Stimulated activated CD8-positive, alpha-beta memory T cell treated with anti-CD3 and anti-CD28 coated beads, Interleukin-7, amount 100 ng/mL, for 48 hours (primary cell): ENCODE measurements around the gene ANXA10.
"Not testable (repeated sequence)": the region's sequence is repeated elsewhere in the genome, so short reads cannot be mapped to it uniquely, and the experiment has no call there.

Source experiments
- DNase-seq, 2 donors: peaks; one replicate each; pipeline ENCODE4 v3.0.0-alpha.2; 2020; ENCODE audit warnings: low read depth in 1 of 2; ENCODE audit errors: extremely low read depth in 1 of 2

ANXA10 gene

DNA sequence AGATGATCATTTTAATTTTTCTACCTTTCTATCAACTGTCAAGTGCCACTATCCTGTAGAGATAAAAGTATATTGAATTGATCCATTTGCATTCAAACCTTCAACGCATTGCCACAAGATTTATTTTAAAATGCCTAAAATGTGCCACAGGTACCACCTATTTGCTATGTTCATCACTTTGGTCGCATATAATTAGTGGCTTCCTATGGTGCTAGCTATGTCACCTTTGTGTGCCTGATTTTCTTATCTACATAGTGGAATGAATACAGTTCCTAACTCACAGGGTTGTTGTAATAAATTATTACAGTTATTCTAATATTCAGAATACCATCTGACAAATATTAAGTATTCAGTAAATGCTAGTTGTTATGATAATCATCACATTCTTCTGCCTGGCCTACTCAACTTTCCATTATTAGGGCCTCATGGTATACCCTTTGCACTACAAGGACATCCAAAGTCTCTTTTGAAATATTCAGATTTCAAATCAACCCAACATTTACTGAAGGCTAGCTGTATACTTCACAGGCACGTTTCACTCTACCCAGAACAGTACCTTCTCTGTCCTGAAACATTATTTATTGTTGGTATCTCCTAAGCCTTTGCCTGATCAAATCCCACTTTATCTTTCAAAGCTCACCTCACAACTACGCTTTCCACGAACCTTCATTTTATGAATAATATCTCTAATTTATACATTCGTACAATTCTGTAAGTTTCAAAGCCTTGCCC is 62.4 kb downstream of the ANXA10 start:
- no peak for DNase-seq

- DNase-seq = no peak
Observed at GRCh38 chr4:168162604-168163003, 70.3 kb downstream of the ANXA10 start.

DNA sequence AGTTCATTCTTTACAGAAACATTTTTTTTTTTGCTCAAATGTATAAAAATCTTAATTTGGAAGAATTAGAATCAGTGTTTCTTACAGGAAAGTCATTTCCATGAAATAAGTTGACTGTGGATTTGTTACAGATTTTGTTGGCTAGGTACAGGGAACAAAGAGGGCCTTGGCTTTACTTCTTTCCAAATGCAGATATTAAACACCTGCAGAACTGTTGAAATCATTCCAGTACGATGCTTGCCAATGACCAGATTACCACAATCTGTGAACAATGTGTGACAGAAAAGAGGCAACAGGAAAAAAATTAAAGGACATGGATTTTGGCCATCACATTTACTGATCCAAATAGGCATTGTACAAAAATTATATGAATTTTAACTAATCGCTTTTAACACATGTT is 70.8 kb downstream of the ANXA10 start:
- DNase-seq = no peak

DNA sequence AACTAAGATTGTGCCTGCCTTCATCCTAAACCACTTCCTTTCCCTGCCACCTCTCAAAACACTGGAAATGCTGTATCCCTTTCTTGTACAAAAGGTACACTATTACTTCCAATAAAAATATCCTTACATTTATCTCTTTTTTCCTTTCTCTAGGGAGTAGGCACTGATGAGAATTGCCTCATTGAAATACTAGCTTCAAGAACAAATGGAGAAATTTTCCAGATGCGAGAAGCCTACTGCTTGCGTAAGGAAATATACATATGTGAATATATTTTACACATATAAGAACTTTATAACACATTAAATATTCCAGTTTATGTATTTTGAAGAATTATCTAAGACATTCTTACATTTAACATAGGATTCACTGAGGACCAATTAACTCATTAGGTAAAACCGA is 71.7 kb downstream of the ANXA10 start:
- DNase-seq = no peak

DNA sequence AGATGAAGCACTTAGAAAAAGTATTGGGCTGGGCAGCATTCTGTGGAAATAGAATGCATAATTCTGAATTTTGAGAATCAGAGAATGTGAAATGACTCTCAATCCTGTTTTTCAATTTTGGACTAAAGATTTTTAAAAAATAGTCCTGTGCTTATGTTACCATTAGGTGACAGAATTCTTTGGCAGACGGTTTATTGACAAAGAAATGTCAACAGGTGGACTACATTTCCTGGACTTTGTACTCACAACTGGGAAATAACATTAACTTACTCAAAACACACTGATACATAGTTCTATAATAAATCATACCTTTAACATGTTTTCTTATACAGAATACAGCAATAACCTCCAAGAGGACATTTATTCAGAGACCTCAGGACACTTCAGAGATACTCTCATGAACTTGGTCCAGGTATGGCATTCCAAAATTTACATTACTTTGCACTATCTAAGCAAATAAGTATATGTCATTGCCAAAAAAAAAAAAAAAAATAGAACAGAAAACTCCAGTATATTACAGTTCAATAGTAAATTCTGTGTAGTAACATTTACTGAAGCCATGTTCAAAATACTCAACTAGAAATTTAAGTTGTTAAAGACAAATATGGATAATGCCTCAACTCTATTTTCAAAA is 72.7 kb downstream of the ANXA10 start:
- DNase-seq = no peak

- DNase-seq = no peak
Observed at GRCh38 chr4:168167714-168168284, 75.5 kb downstream of the ANXA10 start.

GRCh38 chr4:168174308-168174707 is 82.0 kb downstream of the ANXA10 start:
- no peak for DNase-seq

GRCh38 chr4:168177546-168178149 is 85.3 kb downstream of the ANXA10 start:
- DNase-seq = no peak

DNA sequence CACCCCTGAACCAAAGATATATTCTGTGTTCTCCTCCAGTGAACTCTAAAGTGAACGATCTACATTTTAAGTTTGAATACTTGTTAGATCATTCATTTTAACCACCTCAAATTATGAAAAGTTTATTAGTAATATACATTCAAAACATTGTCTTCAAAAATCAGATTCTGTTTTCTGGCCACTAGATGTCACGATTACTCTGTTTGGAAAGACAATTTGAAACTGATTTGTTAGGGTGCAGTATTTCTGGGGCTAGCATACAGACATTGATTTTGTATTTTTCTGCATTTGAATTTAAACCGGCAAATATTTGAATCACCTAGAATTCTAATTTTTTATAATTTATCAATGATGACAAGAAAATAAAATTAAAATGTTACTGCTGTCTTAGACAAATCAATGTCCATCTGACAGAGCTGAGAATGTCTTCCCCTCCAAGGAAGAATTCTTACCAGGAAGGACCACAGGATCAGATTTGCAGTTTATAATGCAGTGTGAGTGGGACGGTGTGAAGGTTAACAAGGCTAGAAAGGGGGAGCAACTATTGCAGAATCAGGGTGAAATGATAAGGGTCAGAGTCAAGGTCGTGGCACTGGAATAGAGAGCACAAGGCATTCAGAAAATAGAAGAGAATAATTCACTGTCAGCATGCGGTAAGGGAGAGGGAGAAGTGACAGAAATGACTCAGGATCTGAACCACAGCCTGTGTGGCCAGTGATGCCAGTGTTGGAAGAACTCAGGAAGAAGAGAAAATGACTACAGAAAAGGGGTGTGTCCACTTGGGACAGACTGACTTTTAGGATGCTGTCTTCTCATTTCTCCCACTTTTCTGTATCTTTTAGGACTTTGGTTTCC is 91.6 kb downstream of the ANXA10 start:
- no peak for DNase-seq

- no peak for DNase-seq
Observed at GRCh38 chr4:168188754-168189153, 96.4 kb downstream of the ANXA10 start.

DNA sequence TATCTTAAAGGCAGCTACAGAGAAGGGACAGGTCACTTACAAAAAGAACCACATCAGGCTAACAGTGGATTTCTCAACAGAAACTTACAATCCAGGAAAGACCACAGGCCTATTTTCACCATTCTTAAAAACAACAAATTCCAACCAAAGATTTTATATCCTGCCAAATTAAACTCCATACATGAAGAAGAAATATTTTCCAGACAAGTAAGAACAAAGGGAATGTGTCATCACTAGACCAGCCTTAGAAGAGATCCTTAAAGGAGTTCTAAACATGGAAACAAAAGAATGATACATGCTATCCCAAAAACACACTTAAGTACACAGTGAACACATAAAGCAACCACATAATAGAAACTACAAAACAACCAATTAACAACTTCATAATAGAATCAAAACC is 105.6 kb downstream of the ANXA10 start:
- no peak for DNase-seq

DNA sequence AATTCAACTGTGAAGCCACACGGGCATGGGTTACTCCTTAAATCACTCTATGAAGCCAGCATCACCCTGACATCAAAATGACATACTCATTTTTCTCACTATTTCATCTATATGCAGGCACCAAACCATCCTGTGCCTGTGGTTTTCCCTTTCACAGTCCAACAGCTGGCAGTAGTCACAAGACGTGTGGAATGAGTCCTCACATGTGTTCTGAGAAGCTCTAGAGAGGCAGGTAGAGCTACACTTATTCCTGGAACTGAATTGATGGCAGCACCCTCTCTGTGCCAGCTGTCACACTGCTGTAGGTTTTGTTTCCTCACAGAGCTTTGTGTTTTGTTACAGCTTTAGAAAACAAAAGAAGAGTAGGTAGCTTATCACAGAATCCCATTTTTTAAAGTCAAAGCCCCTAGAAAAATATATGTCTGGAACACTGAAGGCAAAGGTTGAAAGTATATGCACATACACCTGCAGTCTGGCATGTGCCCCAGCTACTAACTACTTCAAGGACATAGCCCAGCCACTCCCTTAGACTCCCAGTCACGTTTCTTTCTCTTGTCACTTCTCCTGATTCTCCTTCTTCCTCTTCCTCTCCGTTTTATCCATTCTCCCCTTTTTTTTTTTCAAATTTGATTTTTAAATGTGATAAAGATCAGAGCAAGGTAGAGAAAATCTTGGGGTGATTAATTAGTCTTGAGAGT is 107.1 kb downstream of the ANXA10 start:
- DNase-seq = no peak

- DNase-seq = no peak
Observed at GRCh38 chr4:168200685-168201084, 108.3 kb downstream of the ANXA10 start.

DNA sequence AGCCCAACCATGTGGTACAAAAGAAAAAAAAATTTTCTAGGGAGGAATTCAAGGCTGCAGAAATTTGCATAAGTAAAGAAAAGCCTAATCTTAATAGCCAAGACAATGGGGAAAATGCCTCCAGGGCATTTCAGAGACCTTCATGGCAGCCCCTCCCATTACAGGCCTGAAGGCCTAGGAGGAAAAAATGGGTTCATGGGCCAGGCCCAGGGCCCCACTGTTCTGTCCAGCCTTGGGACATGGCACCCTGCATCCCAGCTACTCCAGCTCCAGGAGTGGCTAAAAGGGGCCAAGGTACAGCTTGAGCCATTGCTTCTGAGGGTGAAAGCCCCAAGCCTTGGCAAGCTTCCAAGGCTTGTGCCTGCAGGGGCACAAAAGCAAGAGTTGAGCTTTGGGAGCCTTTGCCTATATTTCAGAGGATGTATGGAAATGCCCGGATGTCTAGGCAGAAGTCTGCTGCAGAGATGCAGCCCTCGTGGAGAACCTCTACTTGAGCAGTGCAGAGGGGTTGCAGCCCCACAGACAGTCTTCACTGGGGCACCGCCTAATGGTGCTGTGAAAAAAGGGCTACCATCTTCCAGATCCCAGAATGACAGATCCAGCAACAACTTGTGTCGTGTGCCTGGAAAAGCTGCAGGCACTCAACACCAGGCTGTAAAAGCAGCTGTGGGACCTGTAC is 111.0 kb downstream of the ANXA10 start:
- DNase-seq = no peak

DNA sequence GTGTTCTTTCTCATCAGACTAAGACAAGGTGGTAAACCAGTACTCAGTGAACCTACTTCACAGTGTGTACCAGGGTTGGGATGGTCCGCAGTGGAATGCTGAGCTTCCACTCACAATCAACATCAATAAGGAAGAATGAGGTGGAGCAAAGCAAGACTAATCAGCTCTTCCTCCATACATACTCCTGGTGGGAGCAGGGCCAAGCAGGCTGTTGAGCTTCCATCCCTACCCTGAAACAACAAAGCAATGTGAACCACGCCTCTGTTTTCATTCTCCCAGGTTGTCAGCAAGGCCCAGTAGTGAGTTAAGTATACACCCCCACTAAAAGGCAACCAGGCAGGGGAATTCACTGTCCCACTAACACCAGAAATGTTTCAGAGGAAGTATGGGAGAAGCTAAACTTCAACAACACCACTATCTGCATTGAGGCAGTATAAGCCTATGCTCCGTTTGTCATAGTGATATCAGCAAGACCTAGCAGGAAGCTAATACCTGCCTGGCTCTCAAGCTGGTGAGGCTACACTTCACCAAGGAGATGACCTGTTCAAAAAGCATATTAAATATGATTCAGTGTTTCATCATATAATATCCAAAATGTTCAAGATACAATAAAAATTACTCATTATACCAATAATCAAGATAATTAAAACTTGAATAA is 116.7 kb downstream of the ANXA10 start:
- DNase-seq = no peak

DNA sequence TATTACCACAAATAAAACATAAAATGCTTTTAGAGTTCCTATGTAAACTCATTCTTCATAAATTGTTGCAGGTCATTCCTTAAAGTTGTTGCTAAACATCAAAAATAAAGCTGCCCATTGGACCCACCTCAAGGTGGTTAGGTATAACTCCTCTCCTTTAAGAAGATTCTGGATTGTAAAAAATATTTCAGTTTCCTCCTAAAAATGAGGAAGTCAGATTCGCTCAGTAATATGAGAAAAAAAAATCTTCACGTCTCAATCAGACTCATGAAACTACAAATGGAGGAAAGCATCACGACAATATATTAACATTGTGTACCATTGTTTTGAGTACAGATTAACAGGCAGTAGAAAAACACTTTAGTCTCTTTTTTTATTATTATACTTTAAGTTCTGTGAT is 120.3 kb downstream of the ANXA10 start:
- no peak for DNase-seq

- DNase-seq = not testable (repeated sequence)
Observed at GRCh38 chr4:168213511-168213910, 121.2 kb downstream of the ANXA10 start.

- DNase-seq = no peak
Observed at GRCh38 chr4:168218645-168219044, 126.3 kb downstream of the ANXA10 start.

DNA sequence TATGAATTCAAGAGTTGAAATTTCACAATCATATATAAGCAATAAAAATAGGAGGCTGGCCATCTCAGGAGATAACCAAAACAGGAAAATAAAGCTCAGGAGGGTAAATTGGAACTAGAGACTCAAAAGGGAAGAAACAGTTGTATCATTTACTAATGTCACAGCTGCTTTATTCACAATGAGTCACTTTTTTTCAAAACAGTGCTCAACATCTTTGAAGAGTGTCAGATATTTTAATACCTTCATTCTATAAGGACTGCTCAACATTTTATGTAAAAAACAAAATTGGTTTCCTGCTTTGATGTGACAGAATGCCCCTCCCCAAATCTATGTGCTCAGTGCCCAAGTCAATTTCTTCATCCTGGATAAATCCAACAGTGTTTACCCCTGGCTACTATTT is 128.6 kb downstream of the ANXA10 start:
- no peak for DNase-seq
